Measurements from ENCODE around the gene INKA2. TPM values are rescaled to one million over a fixed set of nuclear protein-coding genes. Genes with fewer than 3 reads are reported as not detected.

Gene INKA2
- polyA plus RNA-seq, 1 of the 3 experiments (the other 2 are of a cell fraction), result 1.1 TPM

DNA sequence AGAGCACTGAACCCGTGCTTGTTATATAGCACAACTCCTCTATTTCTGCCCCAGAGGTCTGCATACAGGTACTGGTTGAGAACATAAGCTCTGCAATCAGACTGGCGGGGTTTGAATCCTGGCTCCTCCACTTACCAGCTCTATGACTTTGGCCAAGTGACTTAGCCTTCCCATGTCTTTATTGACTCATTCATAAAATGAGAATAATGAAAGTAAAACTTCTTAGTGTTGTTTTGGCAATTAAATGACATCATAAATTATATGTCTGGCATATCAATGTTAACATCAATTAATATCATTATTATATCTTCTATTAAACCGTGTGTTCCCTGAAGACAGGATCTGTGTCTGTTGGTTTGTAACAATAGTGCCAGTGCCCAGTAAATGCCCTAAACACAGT lies 4.3 kb downstream of the INKA2 start:
- H3K27ac ChIP-seq (ENCODE audit: low read depth in 2 of 2, low read length in 1 of 2), result no peak overlapping the region
- no peaks in the 10 kb centered on the region for H3K79me2 ChIP-seq (ENCODE audit: insufficient read depth)
- no peak for DNase-seq
- peaks cover 8 to 15% of the 10 kb centered on the region in 2 experiments; a peak in 3 of 4 replicates for H3K4me1 ChIP-seq (ENCODE audit: control insufficient read depth in 1 of 2, insufficient read depth in 2 of 2, low read depth in 1 of 2, low read length in 1 of 2)
- no peak overlapping the region for H3K4me3 ChIP-seq (ENCODE audit: low read depth in 2 of 2, low read length in 1 of 2)
- H3K4me2 ChIP-seq, result no peak overlapping the region
- no peak for TF ChIP-seq EZH2phosphoT487 (IDR thresholded peaks at IDR 0.05; ENCODE audit: borderline replicate concordance, low read depth)
- TF ChIP-seq POLR2AphosphoS5 (IDR thresholded peaks at IDR 0.05; ENCODE audit: low read depth, low read length), result no peak
- TF ChIP-seq EP300 (IDR thresholded peaks at IDR 0.05; ENCODE audit: borderline replicate concordance in 1 of 2, low read depth in 1 of 2, low read length in 1 of 2), result no peak
- TF ChIP-seq, protein P1, sequence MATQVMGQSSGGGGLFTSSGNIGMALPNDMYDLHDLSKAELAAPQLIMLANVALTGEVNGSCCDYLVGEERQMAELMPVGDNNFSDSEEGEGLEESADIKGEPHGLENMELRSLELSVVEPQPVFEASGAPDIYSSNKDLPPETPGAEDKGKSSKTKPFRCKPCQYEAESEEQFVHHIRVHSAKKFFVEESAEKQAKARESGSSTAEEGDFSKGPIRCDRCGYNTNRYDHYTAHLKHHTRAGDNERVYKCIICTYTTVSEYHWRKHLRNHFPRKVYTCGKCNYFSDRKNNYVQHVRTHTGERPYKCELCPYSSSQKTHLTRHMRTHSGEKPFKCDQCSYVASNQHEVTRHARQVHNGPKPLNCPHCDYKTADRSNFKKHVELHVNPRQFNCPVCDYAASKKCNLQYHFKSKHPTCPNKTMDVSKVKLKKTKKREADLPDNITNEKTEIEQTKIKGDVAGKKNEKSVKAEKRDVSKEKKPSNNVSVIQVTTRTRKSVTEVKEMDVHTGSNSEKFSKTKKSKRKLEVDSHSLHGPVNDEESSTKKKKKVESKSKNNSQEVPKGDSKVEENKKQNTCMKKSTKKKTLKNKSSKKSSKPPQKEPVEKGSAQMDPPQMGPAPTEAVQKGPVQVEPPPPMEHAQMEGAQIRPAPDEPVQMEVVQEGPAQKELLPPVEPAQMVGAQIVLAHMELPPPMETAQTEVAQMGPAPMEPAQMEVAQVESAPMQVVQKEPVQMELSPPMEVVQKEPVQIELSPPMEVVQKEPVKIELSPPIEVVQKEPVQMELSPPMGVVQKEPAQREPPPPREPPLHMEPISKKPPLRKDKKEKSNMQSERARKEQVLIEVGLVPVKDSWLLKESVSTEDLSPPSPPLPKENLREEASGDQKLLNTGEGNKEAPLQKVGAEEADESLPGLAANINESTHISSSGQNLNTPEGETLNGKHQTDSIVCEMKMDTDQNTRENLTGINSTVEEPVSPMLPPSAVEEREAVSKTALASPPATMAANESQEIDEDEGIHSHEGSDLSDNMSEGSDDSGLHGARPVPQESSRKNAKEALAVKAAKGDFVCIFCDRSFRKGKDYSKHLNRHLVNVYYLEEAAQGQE (IDR thresholded peaks at IDR 0.05; ENCODE audit: low read depth, low read length), result no peak
- TF ChIP-seq GATA2 (CRISPR knock-in tag; IDR thresholded peaks at IDR 0.05), result no peak
- TF ChIP-seq FOXM1 (IDR thresholded peaks at IDR 0.05; ENCODE audit: low read depth), result no peak
- TF ChIP-seq RAD21 (IDR thresholded peaks at IDR 0.05; ENCODE audit: low read length), result no peak
- TF ChIP-seq FOSL2 (IDR thresholded peaks at IDR 0.05; ENCODE audit: borderline replicate concordance, low read depth), result no peak
- no peak for TF ChIP-seq SMC3 (IDR thresholded peaks at IDR 0.05; ENCODE audit: low read depth, low read length)
- TF ChIP-seq, protein P2, sequence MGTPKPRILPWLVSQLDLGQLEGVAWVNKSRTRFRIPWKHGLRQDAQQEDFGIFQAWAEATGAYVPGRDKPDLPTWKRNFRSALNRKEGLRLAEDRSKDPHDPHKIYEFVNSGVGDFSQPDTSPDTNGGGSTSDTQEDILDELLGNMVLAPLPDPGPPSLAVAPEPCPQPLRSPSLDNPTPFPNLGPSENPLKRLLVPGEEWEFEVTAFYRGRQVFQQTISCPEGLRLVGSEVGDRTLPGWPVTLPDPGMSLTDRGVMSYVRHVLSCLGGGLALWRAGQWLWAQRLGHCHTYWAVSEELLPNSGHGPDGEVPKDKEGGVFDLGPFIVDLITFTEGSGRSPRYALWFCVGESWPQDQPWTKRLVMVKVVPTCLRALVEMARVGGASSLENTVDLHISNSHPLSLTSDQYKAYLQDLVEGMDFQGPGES (IDR thresholded peaks at IDR 0.05; ENCODE audit: low read depth, low read length), result no peak
- TF ChIP-seq, protein P3, sequence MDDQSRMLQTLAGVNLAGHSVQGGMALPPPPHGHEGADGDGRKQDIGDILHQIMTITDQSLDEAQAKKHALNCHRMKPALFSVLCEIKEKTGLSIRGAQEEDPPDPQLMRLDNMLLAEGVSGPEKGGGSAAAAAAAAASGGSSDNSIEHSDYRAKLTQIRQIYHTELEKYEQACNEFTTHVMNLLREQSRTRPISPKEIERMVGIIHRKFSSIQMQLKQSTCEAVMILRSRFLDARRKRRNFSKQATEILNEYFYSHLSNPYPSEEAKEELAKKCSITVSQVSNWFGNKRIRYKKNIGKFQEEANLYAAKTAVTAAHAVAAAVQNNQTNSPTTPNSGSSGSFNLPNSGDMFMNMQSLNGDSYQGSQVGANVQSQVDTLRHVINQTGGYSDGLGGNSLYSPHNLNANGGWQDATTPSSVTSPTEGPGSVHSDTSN (IDR thresholded peaks at IDR 0.05), result no peak
- TF ChIP-seq TCF12 (IDR thresholded peaks at IDR 0.05), result no peak
- no peak for TF ChIP-seq ELF1 (IDR thresholded peaks at IDR 0.05)
- no peak for TF ChIP-seq FOXJ3 (CRISPR knock-in tag; IDR thresholded peaks at IDR 0.05)
- TF ChIP-seq, protein P4, sequence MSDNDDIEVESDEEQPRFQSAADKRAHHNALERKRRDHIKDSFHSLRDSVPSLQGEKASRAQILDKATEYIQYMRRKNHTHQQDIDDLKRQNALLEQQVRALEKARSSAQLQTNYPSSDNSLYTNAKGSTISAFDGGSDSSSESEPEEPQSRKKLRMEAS (IDR thresholded peaks at IDR 0.05; ENCODE audit: low read depth), result no peak
- TF ChIP-seq NFIC (IDR thresholded peaks at IDR 0.05; ENCODE audit: borderline replicate concordance), result no peak
- TF ChIP-seq MEF2A (IDR thresholded peaks at IDR 0.05; ENCODE audit: borderline replicate concordance, low read depth), result no peak
- peaks cover 5% of the 10 kb centered on the region for H3F3A ChIP-seq (replicated peaks; ENCODE audit: insufficient read depth)
- no peaks in the 10 kb centered on the region for H3K36me3 ChIP-seq (replicated peaks in 1 of 2; ENCODE audit: control insufficient read depth in 1 of 2, insufficient read depth in 2 of 2, low read length in 1 of 2)
- ChIA-PET POLR2A (no interaction called here), CTCF (interaction anchor here (1.0 to 1.8 kb wide), 3 partner anchors 13 to 635 kb away, joined by 3 to 9 read pairs (median 4); no protein-coding TSS in a partner anchor)
- WGBS (ENCODE audit: low lambda C conversion rate), result 86% methylated on average over 3 of the region's 3 CpGs
- no peaks in the 10 kb centered on the region for H3K27me3 ChIP-seq (ENCODE audit: insufficient read depth)
- no peaks in the 10 kb centered on the region for H4K20me1 ChIP-seq (ENCODE audit: insufficient read depth)
- H3K9me2 ChIP-seq, result no peaks in the 10 kb centered on the region
- H2AFZ ChIP-seq (ENCODE audit: low read depth), result no peak overlapping the region
- H3K9me3 ChIP-seq, result no peaks in the 10 kb centered on the region
- no peak overlapping the region for H3K9ac ChIP-seq
